Activated CD8-positive, alpha-beta T cell treated with anti-CD3 and anti-CD28 coated beads for 36 hours (primary cell): ENCODE measurements around the gene SETBP1. TPM values are rescaled to one million over a fixed set of nuclear protein-coding genes. Genes with fewer than 3 reads are reported as not detected.

Source experiments
- ATAC-seq: fragments of 200-7000 bp; cut with Tn5 transposase; one replicate; pipeline ENCODE4 v1.10.0; 2021; ENCODE audit warnings: mild to moderate bottlenecking, moderate library complexity
- CTCF ChIA-PET: fragments of 350-600 bp; sonication (Branson Sonifier 250); formaldehyde crosslinking; loops from one replicate; lab custom pipeline; 2021; ENCODE audit warnings: antibody characterized with exemption; lab: Charles Lee
- POLR2A ChIA-PET: fragments of 350-600 bp; sonication (Branson Sonifier 250); formaldehyde crosslinking; loops from one replicate; lab custom pipeline; 2021; ENCODE audit warnings: antibody characterized with exemption; lab: Charles Lee
- DNase-seq: peaks from one replicate; pipeline ENCODE4 v3.0.0-alpha.2; 2020
- H3K27ac Mint-ChIP-seq: one replicate; pipeline ENCODE4 v1.8.0; 2021; ENCODE audit warnings: mild to moderate bottlenecking, mixed read lengths
- H3K27me3 Mint-ChIP-seq: one replicate; pipeline ENCODE4 v1.8.0; 2021; ENCODE audit warnings: mixed read lengths
- H3K36me3 Mint-ChIP-seq: one replicate; pipeline ENCODE4 v1.8.0; 2021; ENCODE audit warnings: low read depth, mixed read lengths
- H3K4me1 Mint-ChIP-seq: one replicate; pipeline ENCODE4 v1.8.0; 2021; ENCODE audit warnings: low read depth, mixed read lengths
- H3K4me3 Mint-ChIP-seq: one replicate; pipeline ENCODE4 v1.8.0; 2021; ENCODE audit warnings: mild to moderate bottlenecking, moderate library complexity, mixed read lengths
- H3K9me3 Mint-ChIP-seq: one replicate; pipeline ENCODE4 v1.8.0; 2021; ENCODE audit warnings: mixed read lengths
- CTCF ChIP-seq: fragments of 200-600 bp; IDR thresholded peaks from one replicate; pipeline ENCODE4 v1.8.0; 2022; ENCODE audit warnings: antibody characterized with exemption, mild to moderate bottlenecking
- intact Hi-C: fragments of 100-400 bp; cut with micrococcal nuclease; formaldehyde crosslinking; loops from one replicate; pipeline ENCODE4 v1.10.0; 2022
- total RNA-seq, 2 experiments: library from RNA; stranded (reverse); gene quantifications; one replicate each; pipeline ENCODE4 v1.2.3, GENCODE V29; 2021

The SETBP1 gene
- total RNA-seq, 2 experiments from 2014 or later: 10.2 to 10.4 TPM

DNA sequence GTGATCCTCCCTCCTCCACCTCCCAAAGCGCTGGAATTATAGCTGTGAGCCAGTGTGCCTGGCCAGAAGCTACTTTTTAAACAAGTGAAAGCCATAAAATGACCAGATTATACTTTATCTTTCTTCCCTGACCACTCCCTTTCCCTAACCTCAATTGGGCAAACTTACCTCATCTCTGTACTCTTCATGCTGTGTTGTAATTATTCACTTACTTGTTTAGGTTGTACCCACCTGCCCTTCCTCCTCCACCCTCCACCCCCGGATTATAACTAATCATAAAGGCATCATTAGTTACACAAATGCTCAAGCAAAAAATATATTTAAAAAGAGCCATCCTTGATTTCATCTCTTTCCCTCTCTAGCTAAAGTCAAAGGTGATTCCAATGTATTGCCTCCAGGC lies 279.9 kb downstream of the SETBP1 start:
- Mint-ChIP-seq H3K27ac (no peak overlapping the region), H3K9me3 (no peaks in the 10 kb centered on the region), H3K4me1 (no peaks in the 10 kb centered on the region), H3K36me3 (no peaks in the 10 kb centered on the region), H3K4me3 (no peak overlapping the region), H3K27me3 (peaks cover 2% of the 10 kb centered on the region)
- ATAC-seq (no peak), DNase-seq (no peak)
- ChIA-PET CTCF (no interaction called here), POLR2A (no interaction called here)
- intact Hi-C loops: no loop called here
- no peak for TF ChIP-seq CTCF

DNA sequence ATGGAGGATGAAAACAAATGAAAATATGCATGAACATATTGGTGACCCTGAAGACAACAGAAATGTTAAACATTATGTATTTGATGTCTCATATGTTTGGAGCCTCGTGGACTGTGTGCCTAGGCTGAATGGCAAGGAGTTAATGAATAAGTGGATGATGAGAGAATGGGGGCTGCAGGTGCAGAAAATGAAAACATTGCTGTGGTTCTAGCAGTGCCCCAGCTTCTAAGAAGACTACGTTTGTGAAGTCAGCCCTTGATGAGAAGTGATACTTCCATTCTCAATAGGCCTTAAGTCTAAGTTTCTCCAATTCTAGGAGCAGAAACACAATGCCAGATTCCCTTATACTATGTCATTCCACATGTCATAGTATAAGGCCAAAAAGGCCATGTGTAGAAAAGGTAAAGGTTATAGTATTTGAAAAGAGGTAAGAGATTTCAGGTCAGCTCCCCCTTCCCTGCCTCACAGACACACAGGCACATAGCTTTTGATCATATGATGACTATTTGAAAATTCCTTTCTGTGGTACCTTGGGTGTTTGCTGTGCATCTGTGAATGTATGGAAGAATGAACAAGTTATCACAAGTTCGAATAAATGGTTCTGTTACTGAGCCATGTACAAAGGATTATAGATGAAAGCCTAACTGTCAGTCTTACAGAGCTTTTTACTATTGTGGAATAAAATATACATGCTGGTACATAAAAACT lies 280.8 kb downstream of the SETBP1 start:
- no peak for TF ChIP-seq CTCF
- H3K9me3 Mint-ChIP-seq: no peaks in the 10 kb centered on the region
- H3K27ac Mint-ChIP-seq: no peak overlapping the region
- no peaks in the 10 kb centered on the region for H3K4me1 Mint-ChIP-seq
- H3K36me3 Mint-ChIP-seq: no peaks in the 10 kb centered on the region
- CTCF ChIA-PET: no interaction called here
- POLR2A ChIA-PET: no interaction called here
- H3K4me3 Mint-ChIP-seq: no peak overlapping the region
- no peak for DNase-seq
- intact Hi-C loops: no loop called here
- ATAC-seq: no peak
- H3K27me3 Mint-ChIP-seq: peaks cover 2% of the 10 kb centered on the region

GRCh38 chr18:44967599-44967998 lies 286.9 kb downstream of the SETBP1 start:
- ATAC-seq: no peak
- DNase-seq: no peak
- intact Hi-C loops: no loop called here
- Mint-ChIP-seq H3K4me3 (no peak overlapping the region), H3K4me1 (no peaks in the 10 kb centered on the region), H3K36me3 (no peaks in the 10 kb centered on the region), H3K9me3 (no peaks in the 10 kb centered on the region), H3K27me3 (peaks cover 2% of the 10 kb centered on the region), H3K27ac (no peak overlapping the region)
- POLR2A ChIA-PET: no interaction called here
- no peak for TF ChIP-seq CTCF
- CTCF ChIA-PET: no interaction called here

- H3K9me3 Mint-ChIP-seq: no peaks in the 10 kb centered on the region
- peaks cover 2% of the 10 kb centered on the region for H3K27me3 Mint-ChIP-seq
- no peaks in the 10 kb centered on the region for H3K4me1 Mint-ChIP-seq
- no peak for TF ChIP-seq CTCF
- intact Hi-C loops: no loop called here
- H3K4me3 Mint-ChIP-seq: no peak overlapping the region
- ChIA-PET POLR2A (no interaction called here), CTCF (no interaction called here)
- ATAC-seq (no peak), DNase-seq (no peak)
- no peak overlapping the region for H3K27ac Mint-ChIP-seq
- H3K36me3 Mint-ChIP-seq: no peaks in the 10 kb centered on the region
Measured at GRCh38 chr18:44968336-44968735, 287.6 kb downstream of the SETBP1 start.

- POLR2A ChIA-PET: no interaction called here
- ATAC-seq (no peak), DNase-seq (no peak)
- CTCF ChIA-PET: no interaction called here
- Mint-ChIP-seq H3K27ac (no peak overlapping the region), H3K27me3 (peaks cover 2% of the 10 kb centered on the region), H3K9me3 (no peaks in the 10 kb centered on the region), H3K36me3 (no peaks in the 10 kb centered on the region), H3K4me3 (no peak overlapping the region), H3K4me1 (no peaks in the 10 kb centered on the region)
- intact Hi-C loops: no loop called here
- no peak for TF ChIP-seq CTCF
Measured at GRCh38 chr18:44969214-44969795, 288.6 kb downstream of the SETBP1 start.
